C4-2B (cell line): ENCODE measurements around the gene PKHD1.

ENCODE experiments used
- CTCF ChIP-seq: fragments of 450-650 bp; conservative IDR thresholded peaks from 2 replicates; pipeline ENCODE4 v1.5.1; 2017; ENCODE audit warnings: mild to moderate bottlenecking
- ZFX ChIP-seq: fragments of 450-650 bp; IDR thresholded peaks from 2 replicates; pipeline ENCODE4 v1.6.1; 2017

- TF ChIP-seq CTCF (no peak), ZFX (no peak)
Observed at GRCh38 chr6:51927450-51927849, 160.0 kb downstream of the PKHD1 start.
